WTC11 (cell line): Measurements from ENCODE around the gene FRMD4A.

ENCODE experiments used
- ATF2 ChIP-seq: sonication (generic); formaldehyde crosslinking; IDR thresholded peaks from 2 replicates; pipeline ENCODE4 v1.8.1; 2022; ENCODE audit warnings: low read depth, missing genetic modification reagents, borderline replicate concordance
- CTCF ChIP-seq: fragments of 200-600 bp; IDR thresholded peaks from 2 replicates; pipeline ENCODE4 v1.8.0; 2022; ENCODE audit warnings: antibody characterized with exemption
- SP1 ChIP-seq: sonication (generic); formaldehyde crosslinking; conservative IDR thresholded peaks from 2 replicates; pipeline ENCODE4 v1.8.1; 2022; ENCODE audit warnings: missing genetic modification reagents
- TCF7 ChIP-seq: sonication (generic); formaldehyde crosslinking; IDR thresholded peaks from 2 replicates; pipeline ENCODE4 v1.8.0; 2022; ENCODE audit warnings: mild to moderate bottlenecking, low read depth, missing genetic modification reagents, moderate library complexity

- no peak for TF ChIP-seq CTCF
- no peak for TF ChIP-seq TCF7 (CRISPR knock-in tag)
- TF ChIP-seq ATF2: no peak
- no peak for TF ChIP-seq SP1
These were observed 359.8 kb downstream of the FRMD4A start for GRCh38 chr10:13970957-13971353.
